SU-DHL-6 (cell line): ENCODE results near the gene CNTN5.

Experiments used
- CTCF ChIP-seq: fragments of 200-600 bp; sonication (generic); IDR thresholded peaks from one replicate; pipeline ENCODE4 v1.5.1; 2017; ENCODE audit warnings: antibody characterized with exemption, mild to moderate bottlenecking, low read length, moderate library complexity; ENCODE audit not compliant: insufficient read depth, poor library complexity, severe bottlenecking
- EZH2phosphoT487 ChIP-seq: fragments of 200-600 bp; sonication (generic), shearing (Covaris generic); conservative IDR thresholded peaks from 2 replicates; pipeline ENCODE4 v1.6.1; 2018; ENCODE audit warnings: mild to moderate bottlenecking, antibody characterized with exemption, low read length, moderate library complexity, mixed read lengths

GRCh38 chr11:99229544-99229943 lies 208.8 kb downstream of the CNTN5 start:
- TF ChIP-seq CTCF (no peak), EZH2phosphoT487 (no peak)
